Measurements from ENCODE around the gene HDAC4.

GRCh38 chr2:239056611-239057010 lies 344.2 kb downstream of the HDAC4 start:
- TF ChIP-seq CTCF (IDR thresholded peaks at IDR 0.05) (no peak), ZFX (IDR thresholded peaks at IDR 0.05; ENCODE audit: borderline replicate concordance) (no peak)

Measured in 22Rv1 (cell line).